HFFc6 (cell line): ENCODE measurements around the gene SDC3. TPM values are rescaled to one million over a fixed set of nuclear protein-coding genes. Genes with fewer than 3 reads are reported as not detected.
A peak's percentile ranks its signal among the peaks of the same experiment; 100 is the strongest.

Experiments used
- DNase-seq: peaks from one replicate; pipeline ENCODE4 v3.0.0-alpha.2; 2018
- H3K27ac Mint-ChIP-seq: 2 replicates; pipeline ENCODE4 v1.8.0; 2020; ENCODE audit warnings: mild to moderate bottlenecking, mixed read lengths
- H3K27me3 Mint-ChIP-seq: 2 replicates; pipeline ENCODE4 v1.8.0; 2021; ENCODE audit warnings: mild to moderate bottlenecking, moderate library complexity, mixed read lengths; ENCODE audit not compliant: insufficient read depth
- H3K36me3 Mint-ChIP-seq: 2 replicates; pipeline ENCODE4 v1.8.0; 2021; ENCODE audit warnings: low read depth, mixed read lengths
- H3K4me1 Mint-ChIP-seq: 2 replicates; pipeline ENCODE4 v1.8.0; 2020; ENCODE audit warnings: low read depth, mixed read lengths
- H3K4me3 Mint-ChIP-seq: 2 replicates; pipeline ENCODE4 v1.8.0; 2020; ENCODE audit warnings: mild to moderate bottlenecking, moderate library complexity, mixed read lengths
- H3K9me3 Mint-ChIP-seq: 2 replicates; pipeline ENCODE4 v1.8.0; 2020; ENCODE audit warnings: mild to moderate bottlenecking, mixed read lengths
- CTCF ChIP-seq: fragments of 200-600 bp; sonication (generic); IDR thresholded peaks from 2 replicates; pipeline ENCODE4 v1.5.0; 2021; ENCODE audit warnings: antibody characterized with exemption, mild to moderate bottlenecking
- total RNA-seq, 6 experiments: library from RNA; stranded (reverse); fragmentation: NEBNext Ultra II Directional; extraction: Animal tissue kit (Norgen Biotek cat#: 25700); gene quantifications; 2 replicates in 1 of 6; 3 replicates in 5 of 6; pipeline ENCODE4 v1.2.3, GENCODE V29; 2021

The SDC3 gene
- total RNA-seq, 6 experiments from 2014 or later: 50.9 to 60.5 (median 56.7) TPM

DNA sequence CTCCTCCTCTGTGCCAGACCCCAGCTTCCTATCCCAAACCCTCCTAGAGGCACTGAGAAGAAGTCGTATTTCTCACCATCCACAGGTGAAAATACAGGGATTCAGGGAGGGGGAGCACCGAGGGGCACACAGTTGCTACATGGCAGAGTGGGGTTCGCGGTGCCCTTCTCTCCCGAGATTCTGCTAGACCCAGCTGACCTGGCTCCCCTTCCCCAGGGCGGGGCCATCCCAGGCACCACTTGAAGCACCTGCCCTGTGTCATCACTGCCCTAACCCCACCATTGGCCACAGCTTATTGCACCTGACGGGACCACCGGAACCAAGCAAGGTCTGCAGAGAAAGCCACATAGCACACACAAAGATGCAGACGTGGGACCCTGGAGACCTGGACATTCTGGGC is 30.5 kb downstream of the SDC3 start:
- Mint-ChIP-seq H3K36me3 (peaks cover 9% of the 10 kb centered on the region), H3K4me1 (peaks cover 28% of the 10 kb centered on the region), H3K4me3 (no peak overlapping the region), H3K9me3 (peaks cover 7% of the 10 kb centered on the region; the same call in 1 of the 2 replicates), H3K27ac (peak overlapping the region; percentile 62), H3K27me3 (no peaks in the 10 kb centered on the region; the same call in 1 of the 2 replicates)
- DNase-seq: no peak
- no peak for TF ChIP-seq CTCF

DNA sequence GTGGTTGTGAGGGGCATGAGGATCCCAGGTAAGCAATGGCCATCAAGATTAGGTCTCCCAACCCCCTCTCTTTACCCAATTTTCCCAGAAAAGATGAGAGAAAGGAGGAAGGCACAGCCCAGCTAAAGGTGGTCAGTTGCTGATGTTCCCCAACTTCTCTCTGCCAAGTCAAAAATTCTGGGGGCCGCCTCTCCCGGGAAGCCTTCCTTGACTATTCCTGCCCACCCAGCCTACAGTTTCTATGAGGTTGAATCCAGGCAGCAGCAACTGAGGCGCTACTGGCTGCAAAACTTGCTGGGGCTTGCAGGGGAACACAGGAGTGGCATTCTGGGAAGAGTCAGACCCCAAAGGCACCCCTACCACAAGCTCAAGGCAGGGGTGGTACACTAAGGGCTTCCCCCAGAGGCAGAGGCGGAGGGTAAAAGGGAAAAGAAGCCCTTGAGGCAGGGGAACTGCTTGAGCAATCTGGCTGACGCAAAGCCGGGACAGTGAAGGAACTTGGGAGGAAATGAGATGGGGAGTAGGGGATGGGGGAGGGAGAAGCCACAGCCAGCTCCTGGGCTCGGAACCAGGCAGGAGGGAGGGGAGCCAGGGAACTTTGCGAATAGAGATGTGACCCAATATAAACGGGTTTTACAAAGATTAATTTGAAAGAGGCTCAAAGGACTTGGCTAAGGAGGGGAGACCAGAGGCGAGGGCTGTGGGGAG is 31.2 kb downstream of the SDC3 start:
- DNase-seq: peak; percentile 36
- no peak for TF ChIP-seq CTCF
- Mint-ChIP-seq H3K36me3 (peaks cover 16% of the 10 kb centered on the region), H3K27ac (peak overlapping the region; percentile 62), H3K4me3 (peak overlapping the region; percentile 23; the same call in 1 of the 2 replicates), H3K9me3 (peaks cover 14% of the 10 kb centered on the region; the same call in 1 of the 2 replicates), H3K27me3 (no peaks in the 10 kb centered on the region; the same call in 1 of the 2 replicates), H3K4me1 (peaks cover 30% of the 10 kb centered on the region)

- DNase-seq: no peak
- Mint-ChIP-seq H3K4me1 (peaks cover 35% of the 10 kb centered on the region), H3K36me3 (peaks cover 21% of the 10 kb centered on the region), H3K27ac (no peak overlapping the region), H3K9me3 (peaks cover 18% of the 10 kb centered on the region; the same call in 1 of the 2 replicates), H3K27me3 (no peaks in the 10 kb centered on the region; the same call in 1 of the 2 replicates), H3K4me3 (no peak overlapping the region)
- peak; percentile 50 for TF ChIP-seq CTCF
These were observed 31.9 kb downstream of the SDC3 start for GRCh38 chr1:30876451-30877204.

DNA sequence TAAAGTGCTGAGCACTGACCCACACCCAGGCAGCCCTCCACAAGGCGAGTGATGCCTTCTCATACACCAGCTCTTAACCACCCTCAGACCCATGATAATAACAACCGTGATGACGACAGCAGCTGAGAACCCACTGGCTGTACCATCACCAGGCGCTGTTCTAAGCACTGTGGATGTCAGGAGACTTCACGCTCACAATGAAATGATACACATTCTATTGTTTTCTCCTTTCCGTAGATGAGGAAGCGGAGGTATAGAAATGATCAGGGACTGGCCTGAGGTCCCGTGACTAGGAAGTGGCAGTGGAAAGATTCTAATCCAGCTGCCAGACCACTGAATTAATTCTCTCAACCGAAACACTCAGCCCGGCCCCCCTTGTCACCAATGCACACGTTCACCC is 32.6 kb downstream of the SDC3 start:
- H3K4me1 Mint-ChIP-seq: peaks cover 35% of the 10 kb centered on the region
- H3K9me3 Mint-ChIP-seq: peaks cover 18% of the 10 kb centered on the region; the same call in 1 of the 2 replicates
- H3K27me3 Mint-ChIP-seq: no peaks in the 10 kb centered on the region; the same call in 1 of the 2 replicates
- no peak overlapping the region for H3K27ac Mint-ChIP-seq
- DNase-seq: no peak
- H3K4me3 Mint-ChIP-seq: no peak overlapping the region
- TF ChIP-seq CTCF: no peak
- H3K36me3 Mint-ChIP-seq: peaks cover 21% of the 10 kb centered on the region

GRCh38 chr1:30875197-30875596 is 33.4 kb downstream of the SDC3 start:
- Mint-ChIP-seq H3K27me3 (no peaks in the 10 kb centered on the region; the same call in 1 of the 2 replicates), H3K4me3 (no peak overlapping the region), H3K36me3 (peaks cover 21% of the 10 kb centered on the region), H3K9me3 (peaks cover 18% of the 10 kb centered on the region; the same call in 1 of the 2 replicates), H3K4me1 (peaks cover 35% of the 10 kb centered on the region), H3K27ac (no peak overlapping the region)
- no peak for TF ChIP-seq CTCF
- DNase-seq: no peak
